Subcutaneous adipose tissue (tissue), 4 donors: ENCODE results near the gene DMRT1. TPM values are rescaled to one million over a fixed set of nuclear protein-coding genes. Genes with fewer than 3 reads are reported as not detected.

Source experiments
- CTCF ChIP-seq: fragments of 450-650 bp; IDR thresholded peaks from one replicate; pipeline ENCODE4 v1.5.1; 2016; ENCODE audit warnings: low read depth, mild to moderate bottlenecking, control low read depth, antibody characterized with exemption, moderate library complexity
- total RNA-seq, 4 donors: library from RNA; depleted of rRNA; stranded (reverse); fragments of >200 nt; gene quantifications; one replicate each; pipeline ENCODE4 v1.1.0, GENCODE V29; 2016

The DMRT1 gene
- not detected for total RNA-seq

- TF ChIP-seq CTCF = no peak
Measured at GRCh38 chr9:841371-842209, at the start of gene DMRT1. Gene DMRT1 (plus strand): TSS chr9:841697. CDS start chr9:841839, 142 bp downstream.

- no peak for TF ChIP-seq CTCF
Measured at GRCh38 chr9:792331-793260, 48.9 kb upstream of the DMRT1 start.

- no peak for TF ChIP-seq CTCF
Measured at GRCh38 chr9:794386-794785, 47.1 kb upstream of the DMRT1 start.

GRCh38 chr9:795869-796268 lies 45.6 kb upstream of the DMRT1 start:
- no peak for TF ChIP-seq CTCF

- TF ChIP-seq CTCF = no peak
Measured at GRCh38 chr9:800591-801150, 40.8 kb upstream of the DMRT1 start.

GRCh38 chr9:801399-802071 lies 40.0 kb upstream of the DMRT1 start:
- no peak for TF ChIP-seq CTCF
